Measurements from ENCODE around the gene ZNF668. TPM values are rescaled to one million over a fixed set of nuclear protein-coding genes. Genes with fewer than 3 reads are reported as not detected.
A peak's percentile ranks its signal among the peaks of the same experiment; 100 is the strongest.
"Not testable (repeated sequence)": the region's sequence is repeated elsewhere in the genome, so short reads cannot be mapped to it uniquely, and the experiment has no call there.

The ZNF668 gene
- total and polyA plus RNA-seq, 7 donors: 4.8 to 12.5 (median 6.4) TPM

DNA sequence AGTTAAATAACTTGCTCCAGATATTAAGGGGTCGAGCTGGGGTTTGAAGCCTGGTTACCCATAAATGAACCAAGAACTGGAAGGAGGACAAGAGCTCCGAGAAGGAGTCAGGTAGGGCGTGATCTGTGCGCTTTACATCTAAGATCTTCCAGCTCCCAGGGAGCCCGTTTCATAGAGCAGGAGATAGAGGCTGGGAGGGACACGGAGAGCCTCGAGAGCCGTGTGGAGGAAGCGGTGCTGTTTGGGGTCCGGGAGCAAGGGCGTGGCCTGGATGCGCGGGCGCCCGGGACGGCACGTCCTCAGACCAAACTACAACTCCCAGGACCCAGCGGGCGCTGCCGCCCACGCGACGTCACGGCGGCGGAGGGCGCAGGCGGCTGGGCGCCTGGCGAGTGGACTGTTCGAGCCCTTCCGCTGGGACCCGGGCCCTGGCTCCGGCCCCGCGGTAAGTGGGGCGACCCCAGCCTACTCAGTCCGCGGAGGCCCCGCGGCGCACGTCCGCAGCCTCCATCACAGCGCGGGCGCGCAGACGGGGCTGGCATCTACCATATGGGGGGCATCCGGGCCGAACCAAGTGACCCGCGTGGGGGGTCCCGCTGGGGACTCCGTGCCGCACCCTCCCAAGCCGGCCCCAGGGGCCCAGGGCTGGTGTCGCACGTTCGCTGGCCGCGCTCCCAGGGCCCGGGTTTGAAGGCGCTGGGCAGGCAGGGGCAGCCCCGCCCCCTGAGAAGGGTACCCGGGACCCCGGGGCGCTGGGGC lies 34.2 kb upstream of the ZNF668 start, which contains the start of gene BCKDK:
Gene BCKDK, plus strand, starts transcription at position 352 of the 759 bp plus-strand sequence. CDS start 838 bp downstream, outside the sequence.
- no peak for TF ChIP-seq EP300 (IDR thresholded peaks at IDR 0.05)
- peak; percentile 61 to 88 (median 77) for TF ChIP-seq POLR2AphosphoS5 (IDR thresholded peaks at IDR 0.05)
- TF ChIP-seq POLR2A (IDR thresholded peaks at IDR 0.05): peak; percentile 29 to 42
- no peak for TF ChIP-seq CTCF (IDR thresholded peaks at IDR 0.05)
- H3K9me3 ChIP-seq: no peaks in the 10 kb centered on the region
- H3K27me3 ChIP-seq: no peaks in the 10 kb centered on the region
- peak within 1 kb of the TSS; percentile 86 to 97 (median 86) for H3K4me3 ChIP-seq
- intact Hi-C loops (cut with DNase I): loop anchor here (5.0 kb wide), 1 partner anchor 34 kb away; no protein-coding TSS in a partner anchor
- WGBS, 2 donors: 4% methylated on average over 68 of the region's 68 CpGs
- H3K36me3 ChIP-seq: peaks cover 14 to 38% (median 26%) of the 10 kb centered on the region in 4 donors
- H3K4me1 ChIP-seq: peaks cover 0 to 32% (median 27%) of the 10 kb centered on the region in 4 donors
- DNase-seq: peak; percentile 88
- H3K27ac ChIP-seq: peak within 1 kb of the TSS; percentile 88 to 89 (median 89)

DNA sequence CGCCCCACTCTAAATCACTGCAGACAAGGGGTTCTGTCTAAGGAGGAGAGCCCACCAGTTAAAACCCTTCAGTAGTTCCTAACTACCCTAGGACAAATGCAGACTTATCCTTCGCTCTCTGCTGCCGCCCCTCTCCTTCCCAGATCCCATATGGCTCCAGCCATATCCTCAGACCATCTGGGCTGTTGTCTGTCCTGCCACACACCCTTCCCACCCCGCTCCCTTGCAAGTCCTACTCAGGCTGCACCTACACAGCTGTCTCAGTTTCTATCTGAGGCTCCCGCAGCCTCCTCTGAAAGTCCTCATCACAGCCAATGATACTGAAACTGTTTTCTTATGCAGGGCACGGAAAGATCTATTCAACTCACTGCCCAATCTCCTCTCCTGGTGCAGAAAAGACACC lies 33.4 kb upstream of the ZNF668 start:
- Histone ChIP-seq H3K4me3 (peak overlapping the region in 1 of 4 donors; percentile 86), H3K9me3 (no peaks in the 10 kb centered on the region), H3K27ac (peak overlapping the region in 3 of 4 donors; percentile 89), H3K4me1 (peaks cover 0 to 32% (median 27%) of the 10 kb centered on the region in 4 donors), H3K36me3 (peaks cover 14 to 33% (median 24%) of the 10 kb centered on the region in 4 donors), H3K27me3 (no peaks in the 10 kb centered on the region)
- intact Hi-C loops (cut with DNase I): loop anchor here (5.0 kb wide), 1 partner anchor 35 kb away; no protein-coding TSS in a partner anchor
- 89 to 91% methylated on average over 6 of the region's 6 CpGs for WGBS, 2 donors
- no peak for TF ChIP-seq POLR2AphosphoS5 (IDR thresholded peaks at IDR 0.05)
- DNase-seq: no peak

- Histone ChIP-seq H3K27me3 (no peaks in the 10 kb centered on the region), H3K36me3 (peaks cover 8 to 26% (median 17%) of the 10 kb centered on the region in 4 donors), H3K27ac (peak overlapping the region in 3 of 4 donors; percentile 89), H3K4me3 (no peak overlapping the region), H3K9me3 (no peaks in the 10 kb centered on the region), H3K4me1 (peaks cover 0 to 32% (median 27%) of the 10 kb centered on the region in 4 donors)
- TF ChIP-seq EP300 (IDR thresholded peaks at IDR 0.05) (no peak), CTCF (IDR thresholded peaks at IDR 0.05) (no peak), POLR2AphosphoS5 (IDR thresholded peaks at IDR 0.05) (no peak), POLR2A (IDR thresholded peaks at IDR 0.05) (no peak)
- intact Hi-C loops (cut with DNase I): loop anchor here (5.0 kb wide), 1 partner anchor 36 kb away; no protein-coding TSS in a partner anchor
- DNase-seq: no peak
- 91 to 92% methylated on average over 28 of the region's 28 CpGs for WGBS, 2 donors
Observed at GRCh38 chr16:31106509-31107464, 32.7 kb upstream of the ZNF668 start.

DNA sequence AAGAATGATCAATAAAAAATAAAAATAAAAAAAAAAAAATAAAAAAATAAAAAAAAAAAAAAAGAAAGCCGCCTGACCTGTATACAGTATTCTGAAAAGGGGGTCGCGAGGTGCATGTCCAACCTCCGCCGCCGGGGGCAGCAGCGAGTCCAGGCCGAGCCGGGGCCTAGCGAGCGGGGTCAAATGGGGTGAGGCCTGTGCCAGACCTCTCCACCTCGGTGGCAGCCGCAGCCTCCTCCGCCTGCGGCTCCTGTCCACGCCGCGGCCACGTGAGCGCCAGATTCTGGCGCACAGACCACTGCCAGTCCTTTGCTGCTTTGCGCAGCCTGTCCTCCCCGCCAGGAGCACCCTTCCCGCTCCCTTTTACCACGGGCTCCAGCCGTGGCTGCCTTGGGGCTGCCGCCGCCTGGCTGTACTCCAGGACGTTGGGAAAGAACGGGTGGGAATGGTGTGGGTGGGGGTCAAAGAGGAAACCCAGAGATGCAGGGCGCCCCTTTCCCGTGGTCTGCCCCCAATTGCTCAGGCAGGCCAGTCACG lies 31.7 kb upstream of the ZNF668 start:
- peaks cover 0 to 32% (median 27%) of the 10 kb centered on the region in 4 donors for H3K4me1 ChIP-seq
- DNase-seq: peak; percentile 95
- H3K4me3 ChIP-seq: peak overlapping the region in 3 of 4 donors; percentile 16 to 24 (median 16)
- WGBS, 2 donors: 7 to 16% methylated on average over 33 of the region's 33 CpGs
- peaks cover 7 to 16% (median 11%) of the 10 kb centered on the region in 4 donors for H3K36me3 ChIP-seq
- intact Hi-C loops (cut with DNase I): loop anchor here (5.0 kb wide), 1 partner anchor 37 kb away; no protein-coding TSS in a partner anchor
- peak; percentile 70 to 86 (median 80) for TF ChIP-seq CTCF (IDR thresholded peaks at IDR 0.05)
- no peak for TF ChIP-seq POLR2A (IDR thresholded peaks at IDR 0.05)
- peak in 1 of 4 donors; percentile 71 for TF ChIP-seq EP300 (IDR thresholded peaks at IDR 0.05)
- TF ChIP-seq POLR2AphosphoS5 (IDR thresholded peaks at IDR 0.05): peak; percentile 46 to 75 (median 58)
- no peaks in the 10 kb centered on the region for H3K9me3 ChIP-seq
- H3K27ac ChIP-seq: peak overlapping the region; percentile 65 to 89 (median 81)
- H3K27me3 ChIP-seq: no peaks in the 10 kb centered on the region

GRCh38 chr16:31100876-31101641 lies 27.0 kb upstream of the ZNF668 start:
- DNase-seq; intact Hi-C loops (cut with DNase I); H3K36me3 ChIP-seq; H3K27me3 ChIP-seq; H3K27ac ChIP-seq; H3K9me3 ChIP-seq; H3K4me1 ChIP-seq; H3K4me3 ChIP-seq: not testable (repeated sequence)
- WGBS, 2 donors: 85 to 88% methylated on average over 13 of the region's 13 CpGs

Measured in sigmoid colon (tissue), 7 donors.